HG02981 (cell line): ENCODE data around the gene KLHL34.

Source experiments
- ATAC-seq: cut with Tn5 transposase; IDR thresholded peaks from one replicate; pipeline ENCODE4 v1.9.1; 2021; ENCODE audit warnings: mild to moderate bottlenecking, moderate library complexity; ENCODE audit not compliant: unreplicated experiment

KLHL34 gene

GRCh38 chrX:21658152-21658737, at the start of gene KLHL34:
Gene KLHL34, minus strand, starts transcription at chrX:21658330. Its CDS starts 542 bp downstream, at chrX:21657788.
- ATAC-seq: no peak

DNA sequence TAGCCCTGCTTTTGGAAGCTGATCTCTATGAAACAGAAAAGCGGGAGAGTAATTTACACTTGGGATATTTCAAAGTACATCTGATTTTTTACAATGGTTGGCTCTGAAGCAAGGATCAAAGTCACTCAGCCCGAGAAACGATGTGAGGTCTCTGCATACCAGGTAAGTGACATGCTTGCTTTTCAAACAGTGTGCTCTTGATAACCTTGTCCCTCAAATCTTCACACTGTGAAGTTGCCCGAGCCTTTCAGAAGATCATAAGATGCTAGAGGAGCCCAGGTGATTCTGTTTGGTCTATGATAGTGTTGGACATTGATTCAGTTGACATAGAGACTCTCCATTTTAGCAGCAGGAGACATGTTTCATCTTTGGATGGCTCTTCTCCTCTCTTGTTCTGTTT, 47.1 kb upstream of the KLHL34 start:
- ATAC-seq: no peak

DNA sequence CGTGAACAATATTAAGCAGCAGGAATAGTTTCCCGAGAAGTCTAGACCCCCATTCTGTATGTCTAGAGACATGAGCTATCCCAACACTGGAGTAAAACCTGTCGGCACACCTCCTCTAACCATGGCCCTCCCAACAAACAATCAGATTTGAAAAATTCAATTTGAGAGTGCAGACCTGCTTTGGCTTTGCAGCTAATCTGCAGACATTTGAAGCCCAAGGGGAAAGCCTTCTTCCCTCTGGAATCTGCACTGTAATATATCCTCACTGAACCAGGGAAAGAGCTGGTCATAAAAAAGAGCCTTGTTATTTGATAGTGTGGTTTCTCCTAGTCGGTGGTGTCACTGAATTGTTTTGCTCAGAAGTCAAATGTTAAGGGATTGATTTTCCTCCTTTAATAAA, 44.6 kb upstream of the KLHL34 start:
- no peak for ATAC-seq

- ATAC-seq: no peak
Observed at GRCh38 chrX:21700967-21701366, 42.8 kb upstream of the KLHL34 start.

GRCh38 chrX:21700275-21700674, 42.1 kb upstream of the KLHL34 start:
- no peak for ATAC-seq

DNA sequence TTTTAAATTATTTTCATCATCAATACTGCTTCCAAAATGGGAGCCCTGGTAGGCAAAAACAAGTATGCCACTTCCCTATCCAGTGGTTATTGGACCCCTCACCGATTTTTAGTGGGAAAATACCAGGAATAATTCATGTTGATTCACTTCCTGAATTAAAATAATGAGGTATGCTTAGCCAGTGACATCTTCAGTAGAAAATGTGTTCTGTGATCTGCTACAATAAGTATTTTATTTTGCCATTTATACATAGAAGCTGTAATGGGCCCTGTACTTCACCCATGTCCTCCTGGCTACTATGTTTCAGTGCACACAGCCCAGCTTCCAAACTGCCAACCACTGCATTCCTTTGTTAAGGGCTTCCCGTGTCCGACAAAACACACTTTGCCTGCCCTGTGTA, 41.0 kb upstream of the KLHL34 start:
- no peak for ATAC-seq

- no peak for ATAC-seq
Observed at GRCh38 chrX:21698272-21698671, 40.1 kb upstream of the KLHL34 start.

DNA sequence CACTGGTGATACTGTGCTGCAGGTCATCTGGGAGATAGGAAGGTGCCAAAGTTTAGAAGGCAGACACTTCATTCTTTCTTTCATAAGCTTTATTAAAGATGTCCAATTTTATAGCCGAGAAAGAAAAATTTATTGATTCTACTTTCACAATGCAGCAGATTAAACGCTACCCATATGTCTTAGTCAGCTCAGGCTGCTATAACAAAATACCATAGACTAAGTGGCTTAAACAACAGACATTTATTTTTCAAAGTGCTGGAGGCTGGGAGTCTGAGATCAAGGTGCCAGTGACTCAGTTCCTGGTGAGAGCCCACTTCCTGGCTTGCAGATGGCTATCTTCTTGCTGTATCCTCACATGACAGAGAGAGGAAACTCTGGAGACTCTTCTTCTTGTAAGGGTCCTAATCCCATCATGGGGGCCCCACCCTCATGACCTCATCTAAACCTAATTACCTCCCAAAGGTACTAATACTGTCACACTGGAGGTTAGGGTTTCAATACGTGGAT, 33.4 kb upstream of the KLHL34 start:
- no peak for ATAC-seq

DNA sequence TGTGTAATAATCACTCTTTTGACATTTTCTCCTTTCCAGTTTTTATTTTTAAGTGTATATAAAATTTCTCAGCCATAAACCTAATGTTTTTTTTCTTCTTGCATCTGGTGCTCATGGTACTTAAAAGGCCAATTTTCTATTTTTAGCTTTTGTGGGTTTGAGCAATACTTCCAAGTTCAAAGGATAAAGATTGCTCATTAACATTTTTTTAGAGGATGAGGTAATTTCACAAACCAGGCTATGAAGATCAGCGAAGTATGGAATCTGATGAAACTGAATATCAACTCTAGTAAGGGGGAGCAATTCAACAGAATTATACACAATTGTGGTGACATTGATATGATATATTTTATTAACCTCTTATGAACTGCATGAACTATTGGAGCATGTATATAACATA, 25.8 kb upstream of the KLHL34 start:
- no peak for ATAC-seq

- no peak for ATAC-seq
Observed at GRCh38 chrX:21678048-21678612, 20.0 kb upstream of the KLHL34 start.

GRCh38 chrX:21675931-21676330, 17.8 kb upstream of the KLHL34 start:
- ATAC-seq: no peak

DNA sequence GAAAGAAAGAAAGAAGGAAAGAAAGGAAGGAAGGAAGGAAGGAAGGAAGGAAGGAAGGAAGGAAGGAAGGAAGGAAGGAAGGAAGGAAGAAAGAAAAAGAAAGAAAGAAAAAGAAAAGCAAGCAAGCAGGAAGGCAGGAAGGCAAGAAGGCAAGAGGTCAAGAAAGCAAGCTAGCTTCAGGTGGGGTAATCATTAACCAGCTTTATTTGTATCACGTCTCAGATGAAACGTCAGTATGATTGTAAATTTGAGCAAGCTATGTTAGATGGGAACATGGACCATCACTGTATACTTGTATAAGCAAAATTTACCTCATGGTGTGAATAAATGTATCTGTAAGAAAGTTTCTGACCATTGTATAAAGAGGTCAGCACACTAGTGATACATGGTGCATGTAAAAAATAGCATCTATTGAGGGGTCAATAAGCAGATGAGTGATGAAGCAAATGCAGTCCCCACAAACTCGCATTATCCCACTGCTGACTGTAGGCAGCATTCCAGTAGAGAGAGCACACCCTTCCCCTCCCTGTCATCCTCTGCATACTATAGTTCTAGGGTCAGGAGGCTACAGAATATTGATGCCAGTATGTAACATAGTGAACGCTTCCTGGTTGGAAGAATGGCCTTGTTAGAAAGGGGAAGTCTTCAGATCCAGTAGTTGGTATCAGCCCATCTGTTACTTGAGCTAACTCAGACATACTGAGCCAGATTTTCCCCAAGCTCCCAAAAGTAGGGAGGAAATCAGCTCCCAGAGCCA, 16.5 kb upstream of the KLHL34 start:
- no peak for ATAC-seq

DNA sequence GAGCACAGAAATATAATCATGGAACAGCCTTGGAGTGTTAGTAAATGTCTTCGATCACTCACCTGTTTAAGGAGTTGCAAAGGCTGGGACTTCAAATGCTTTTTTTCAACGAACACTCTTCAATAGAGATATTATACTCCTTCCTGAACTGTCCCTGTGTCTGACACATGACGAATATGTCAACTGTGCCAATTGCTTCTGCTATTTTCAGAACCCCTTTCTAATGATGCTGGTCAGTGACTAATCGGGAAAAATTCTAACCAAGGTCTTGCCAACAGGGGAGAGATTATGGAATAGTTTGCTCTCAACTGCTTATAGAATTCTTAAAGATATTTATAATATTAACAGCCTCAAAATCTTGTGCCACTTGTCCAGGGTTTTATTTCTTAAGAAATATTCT, 8.5 kb upstream of the KLHL34 start:
- ATAC-seq: no peak

DNA sequence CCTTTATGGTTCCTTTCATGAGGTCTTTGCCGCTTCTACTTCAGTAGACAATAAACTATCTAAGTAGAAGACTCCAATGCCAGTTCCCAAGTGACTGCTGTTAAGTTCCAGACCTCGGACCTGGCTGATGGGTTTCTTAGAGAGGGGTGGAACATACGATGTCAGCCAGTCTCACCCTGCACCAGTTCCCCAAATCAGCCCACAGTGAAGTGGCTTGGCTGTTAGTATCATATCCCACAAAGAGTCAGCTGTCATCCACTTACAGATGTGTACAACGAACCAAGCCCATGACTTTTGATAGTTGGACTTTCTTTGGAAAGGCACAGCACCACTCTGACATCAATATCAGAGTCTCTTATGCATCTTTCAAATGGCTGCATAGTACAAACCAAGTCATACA, 8.1 kb upstream of the KLHL34 start:
- no peak for ATAC-seq

GRCh38 chrX:21662761-21663160, 4.6 kb upstream of the KLHL34 start:
- no peak for ATAC-seq

- no peak for ATAC-seq
Observed at GRCh38 chrX:21661316-21661715, 3.2 kb upstream of the KLHL34 start.

- ATAC-seq: no peak
Observed at GRCh38 chrX:21660156-21660555, 2.0 kb upstream of the KLHL34 start.

- ATAC-seq: no peak
Observed at GRCh38 chrX:21659320-21659719, 1.2 kb upstream of the KLHL34 start.

GRCh38 chrX:21658746-21659145, 616 bp upstream of the KLHL34 start:
- ATAC-seq: no peak

DNA sequence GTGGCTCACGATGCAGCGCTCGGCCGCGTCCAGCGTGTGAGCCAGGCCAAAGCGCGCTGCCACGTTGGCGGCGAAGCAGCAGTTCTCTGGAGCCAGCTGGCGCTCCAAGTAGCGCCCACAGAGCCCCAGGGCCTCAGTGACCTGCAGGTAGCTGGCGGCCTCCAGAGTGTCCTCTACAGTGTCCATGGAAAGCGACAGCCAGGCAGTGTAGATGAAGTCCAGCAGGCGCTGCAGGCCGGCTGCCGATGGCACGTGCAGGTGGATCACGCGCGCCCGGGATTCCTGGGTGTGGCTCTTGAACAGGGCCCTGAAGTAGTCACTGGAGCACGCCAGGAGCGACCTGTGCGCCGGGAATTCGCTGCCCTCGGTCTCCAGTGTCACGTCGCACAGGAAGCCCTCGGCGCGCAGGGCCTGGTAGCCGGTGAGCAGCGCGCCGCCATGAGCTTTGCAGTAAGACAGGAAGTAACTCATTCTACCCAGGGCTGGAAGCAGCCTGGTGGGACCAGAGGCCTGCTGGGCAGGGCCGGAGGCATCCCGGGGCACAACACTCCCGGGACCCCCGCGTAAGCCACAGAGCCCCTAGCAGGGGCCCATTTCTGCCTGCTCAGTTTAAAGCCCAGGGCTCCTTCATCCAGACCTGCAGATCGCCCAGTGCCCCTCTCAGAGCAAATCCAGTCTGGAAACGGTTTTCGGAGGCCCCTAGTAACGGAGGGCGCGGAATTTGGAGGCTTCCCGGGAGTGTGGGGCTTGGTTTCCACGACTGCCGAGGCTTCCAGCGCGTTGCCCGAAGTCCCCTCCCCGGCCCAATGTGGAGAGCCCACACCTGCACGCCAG, 595 bp downstream of the KLHL34 start:
- ATAC-seq: no peak

- ATAC-seq: no peak
Observed at GRCh38 chrX:21656587-21657317, 1.4 kb downstream of the KLHL34 start.
